MM.1S (cell line): ENCODE data around the gene ARHGAP23.

ENCODE experiments used
- CTCF ChIP-seq: fragments of 300-600 bp; sonication (generic); IDR thresholded peaks from 2 replicates; pipeline ENCODE4 v1.5.1; 2016; ENCODE audit warnings: antibody characterized with exemption, low read length, mixed read lengths
- EZH2 ChIP-seq: fragments of 300-600 bp; sonication (generic); optimal IDR thresholded peaks from 2 replicates; pipeline ENCODE3; 2017; ENCODE audit warnings: low read depth, mild to moderate bottlenecking, antibody characterized with exemption, low read length, mixed read lengths

GRCh38 chr17:38424297-38424972 is 3.8 kb upstream of the ARHGAP23 start:
- no peak for TF ChIP-seq CTCF
- no peak for TF ChIP-seq EZH2
